ENCODE results near the gene PTPMT1. TPM values are rescaled to one million over a fixed set of nuclear protein-coding genes. Genes with fewer than 3 reads are reported as not detected.

The PTPMT1 gene
- polyA plus RNA-seq, 3 donors, result 39.2 to 87.8 (median 83.3) TPM

DNA sequence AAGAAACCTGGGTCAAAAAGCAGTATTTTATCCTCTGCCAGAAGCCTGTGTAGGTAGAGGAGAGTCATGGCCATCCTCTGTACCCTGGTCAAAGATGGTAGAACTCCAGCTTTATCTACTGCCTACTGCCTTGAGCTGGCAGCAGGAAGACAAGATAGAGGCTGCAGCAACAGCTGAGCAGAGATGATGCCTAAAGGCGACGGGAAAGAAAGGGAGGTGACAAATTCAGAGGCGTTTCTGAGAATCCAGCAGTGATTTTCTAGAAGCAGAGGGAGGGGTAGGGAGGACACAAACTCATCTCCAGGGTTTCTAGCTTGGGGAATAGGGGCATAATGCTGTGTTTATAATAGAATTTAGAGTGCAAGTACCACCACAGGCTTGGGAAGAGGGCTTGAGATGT is 44.3 kb downstream of the PTPMT1 start:
- Histone ChIP-seq H3K9ac (ENCODE audit: insufficient read depth, low read length, poor library complexity, severe bottlenecking) (no peak overlapping the region), H3K4me1 (ENCODE audit: control insufficient read depth in 1 of 2, insufficient read depth in 2 of 2, low read length in 2 of 2) (peaks cover 12% of the 10 kb centered on the region in 2 donors), H3K9me3 (replicated peaks in 1 of 2; ENCODE audit: control insufficient read depth in 1 of 2, insufficient read depth in 1 of 2, low read length in 2 of 2) (no peaks in the 10 kb centered on the region), H3K4me2 (replicated peaks; ENCODE audit: extremely low read depth, low read length, poor library complexity, severe bottlenecking) (no peak overlapping the region), H2AFZ (ENCODE audit: insufficient read depth, low read depth, low read length, poor library complexity, severe bottlenecking) (no peak overlapping the region), H3K79me2 (ENCODE audit: insufficient read depth, low read length) (no peaks in the 10 kb centered on the region), H4K20me1 (ENCODE audit: insufficient read depth, low read length) (no peaks in the 10 kb centered on the region), H3K4me3 (replicated peaks in 1 of 3; ENCODE audit: low read depth in 2 of 3, low read length in 3 of 3) (no peak overlapping the region), H3K27ac (ENCODE audit: low read depth in 1 of 2, low read length in 2 of 2) (no peak overlapping the region), H3K36me3 (replicated peaks in 1 of 2; ENCODE audit: control insufficient read depth in 1 of 2, insufficient read depth in 2 of 2, low read length in 2 of 2) (peaks cover 0 to 18% of the 10 kb centered on the region in 2 donors), H3K27me3 (ENCODE audit: control insufficient read depth in 2 of 2, insufficient read depth in 2 of 2, low read length in 2 of 2) (no peaks in the 10 kb centered on the region)
- Mint-ChIP-seq H3K36me3 (peaks cover 10 to 35% of the 10 kb centered on the region in 2 donors), H3K27ac (no peak overlapping the region), H3K4me3 (no peak overlapping the region), H3K4me1 (peaks cover 15% of the 10 kb centered on the region), H3K9me3 (no peaks in the 10 kb centered on the region), H3K27me3 (ENCODE audit: low read depth in 3 of 3) (peaks cover 0 to 4% (median 2%) of the 10 kb centered on the region in 3 donors)
- DNase-seq, result no peak
- intact Hi-C loops (cut with micrococcal nuclease), result loop anchor here in 1 of 2 donors (10.0 kb wide), 1 partner anchor 305 kb away; no protein-coding TSS in a partner anchor
- TF ChIP-seq, protein P1, sequence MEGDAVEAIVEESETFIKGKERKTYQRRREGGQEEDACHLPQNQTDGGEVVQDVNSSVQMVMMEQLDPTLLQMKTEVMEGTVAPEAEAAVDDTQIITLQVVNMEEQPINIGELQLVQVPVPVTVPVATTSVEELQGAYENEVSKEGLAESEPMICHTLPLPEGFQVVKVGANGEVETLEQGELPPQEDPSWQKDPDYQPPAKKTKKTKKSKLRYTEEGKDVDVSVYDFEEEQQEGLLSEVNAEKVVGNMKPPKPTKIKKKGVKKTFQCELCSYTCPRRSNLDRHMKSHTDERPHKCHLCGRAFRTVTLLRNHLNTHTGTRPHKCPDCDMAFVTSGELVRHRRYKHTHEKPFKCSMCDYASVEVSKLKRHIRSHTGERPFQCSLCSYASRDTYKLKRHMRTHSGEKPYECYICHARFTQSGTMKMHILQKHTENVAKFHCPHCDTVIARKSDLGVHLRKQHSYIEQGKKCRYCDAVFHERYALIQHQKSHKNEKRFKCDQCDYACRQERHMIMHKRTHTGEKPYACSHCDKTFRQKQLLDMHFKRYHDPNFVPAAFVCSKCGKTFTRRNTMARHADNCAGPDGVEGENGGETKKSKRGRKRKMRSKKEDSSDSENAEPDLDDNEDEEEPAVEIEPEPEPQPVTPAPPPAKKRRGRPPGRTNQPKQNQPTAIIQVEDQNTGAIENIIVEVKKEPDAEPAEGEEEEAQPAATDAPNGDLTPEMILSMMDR (IDR thresholded peaks at IDR 0.05), result no peak
- WGBS (ENCODE audit: insufficient coverage), result 81% methylated on average over 3 of the region's 3 CpGs

DNA sequence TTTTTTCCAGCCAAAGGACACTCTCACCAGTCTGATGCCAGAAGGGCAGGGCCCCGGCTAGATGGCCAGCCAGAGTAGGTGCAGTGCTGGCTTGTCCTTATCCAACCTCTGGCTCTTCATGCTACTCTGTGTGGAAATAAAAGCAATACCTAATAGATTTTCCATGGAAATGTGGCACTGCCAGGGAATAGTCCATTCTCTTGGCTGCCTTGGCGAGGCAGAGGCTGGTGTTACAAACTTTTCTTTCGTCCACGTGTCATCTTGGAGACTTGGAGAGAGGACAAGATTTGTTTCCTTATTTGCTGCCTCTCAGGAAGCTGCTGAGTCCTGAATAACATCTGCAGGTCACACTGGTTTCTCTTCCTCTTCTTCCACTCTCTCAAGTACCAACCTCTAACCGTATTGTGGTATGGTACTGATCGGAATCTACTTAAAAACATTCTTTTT is 46.0 kb downstream of the PTPMT1 start:
- DNase-seq, result peak; percentile 20 to 36 (median 30)
- peak overlapping the region in 1 of 2 donors; percentile 1 for H3K27ac ChIP-seq (ENCODE audit: low read depth in 1 of 2, low read length in 2 of 2)
- Mint-ChIP-seq H3K27ac (peak overlapping the region in 2 of 7 donors; percentile 74 to 77), H3K27me3 (ENCODE audit: low read depth in 3 of 3) (peaks cover 0 to 2% (median 1%) of the 10 kb centered on the region in 3 donors), H3K4me1 (peaks cover 15% of the 10 kb centered on the region), H3K4me3 (peak overlapping the region; percentile 31 to 59), H3K9me3 (no peaks in the 10 kb centered on the region), H3K36me3 (peaks cover 14 to 29% of the 10 kb centered on the region in 2 donors)
- peak overlapping the region; percentile 20 for H3K4me2 ChIP-seq (replicated peaks; ENCODE audit: extremely low read depth, low read length, poor library complexity, severe bottlenecking)
- no peak overlapping the region for H2AFZ ChIP-seq (ENCODE audit: insufficient read depth, low read depth, low read length, poor library complexity, severe bottlenecking)
- no peak overlapping the region for H3K9ac ChIP-seq (ENCODE audit: insufficient read depth, low read length, poor library complexity, severe bottlenecking)
- no peaks in the 10 kb centered on the region for H3K9me3 ChIP-seq (replicated peaks in 1 of 2; ENCODE audit: control insufficient read depth in 1 of 2, insufficient read depth in 1 of 2, low read length in 2 of 2)
- 0% methylated on average over 1 of the region's 6 CpGs for WGBS (ENCODE audit: insufficient coverage)
- intact Hi-C loops (cut with micrococcal nuclease), result loop anchor here in 1 of 2 donors (10.0 kb wide), 1 partner anchor 307 kb away; no protein-coding TSS in a partner anchor
- peaks cover 12% of the 10 kb centered on the region in 2 donors for H3K4me1 ChIP-seq (ENCODE audit: control insufficient read depth in 1 of 2, insufficient read depth in 2 of 2, low read length in 2 of 2)
- TF ChIP-seq, protein P1 (IDR thresholded peaks at IDR 0.05), result no peak
- no peaks in the 10 kb centered on the region for H3K27me3 ChIP-seq (ENCODE audit: control insufficient read depth in 2 of 2, insufficient read depth in 2 of 2, low read length in 2 of 2)
- H4K20me1 ChIP-seq (ENCODE audit: insufficient read depth, low read length), result no peaks in the 10 kb centered on the region
- H3K79me2 ChIP-seq (ENCODE audit: insufficient read depth, low read length), result no peaks in the 10 kb centered on the region
- peaks cover 0 to 28% of the 10 kb centered on the region in 2 donors for H3K36me3 ChIP-seq (replicated peaks in 1 of 2; ENCODE audit: control insufficient read depth in 1 of 2, insufficient read depth in 2 of 2, low read length in 2 of 2)
- no peak overlapping the region for H3K4me3 ChIP-seq (replicated peaks in 1 of 3; ENCODE audit: low read depth in 2 of 3, low read length in 3 of 3)

Data from CD14-positive monocyte (primary cell).